ENCODE data around the gene PPTC7.

Gene PPTC7

GRCh38 chr12:110538869-110539622 is 44.1 kb downstream of the PPTC7 start:
- no peak overlapping the region for H3K4me2 ChIP-seq (ENCODE audit: insufficient read depth, low read length, poor library complexity, severe bottlenecking)
- no peak overlapping the region for H2BK5ac ChIP-seq (ENCODE audit: low read length)
- H3K27ac ChIP-seq (replicated peaks; ENCODE audit: low read length), result no peak overlapping the region
- WGBS, 2 donors (ENCODE audit: extremely low coverage in 2 of 2, insufficient read length in 2 of 2, insufficient replicate concordance in 1 of 2), result no CpG with 5 or more reads among the region's 5 CpGs
- H2AK5ac ChIP-seq (ENCODE audit: low read depth, low read length), result no peak overlapping the region
- H4K8ac ChIP-seq (ENCODE audit: low read depth, low read length), result no peak overlapping the region
- no peak overlapping the region for H2BK120ac ChIP-seq (ENCODE audit: low read depth, low read length)
- no peak overlapping the region for H4K91ac ChIP-seq (ENCODE audit: low read depth, low read length, poor library complexity)
- H3K14ac ChIP-seq (ENCODE audit: low read length), result no peak overlapping the region
- no peak overlapping the region for H3K4ac ChIP-seq (ENCODE audit: low read length)
- H2BK15ac ChIP-seq (ENCODE audit: low read length), result no peak overlapping the region
- no peaks in the 10 kb centered on the region for H3K27me3 ChIP-seq (ENCODE audit: control insufficient read depth in 3 of 3, insufficient read depth in 3 of 3, low read depth in 1 of 3, low read length in 3 of 3)
- DNase-seq (ENCODE audit: low spot score), result no peak
- no peak overlapping the region for H3K18ac ChIP-seq (ENCODE audit: low read length)
- H3K4me1 ChIP-seq (ENCODE audit: control insufficient read depth in 2 of 2, insufficient read depth in 1 of 2, low read depth in 1 of 2, low read length in 2 of 2), result no peaks in the 10 kb centered on the region
- no peak overlapping the region for H3K4me3 ChIP-seq (ENCODE audit: low read length in 2 of 2)
- no peak overlapping the region for H3K23ac ChIP-seq (ENCODE audit: low read depth, low read length, poor library complexity)
- no peaks in the 10 kb centered on the region for H3K9me3 ChIP-seq (replicated peaks in 1 of 2; ENCODE audit: control insufficient read depth in 2 of 2, insufficient read depth in 1 of 2, low read depth in 1 of 2, low read length in 2 of 2)
- H2AFZ ChIP-seq (ENCODE audit: low read length), result no peak overlapping the region
- peaks cover 9 to 54% of the 10 kb centered on the region in 2 donors for H3K36me3 ChIP-seq (replicated peaks in 1 of 2; ENCODE audit: control insufficient read depth in 2 of 2, insufficient read depth in 2 of 2, low read length in 2 of 2)
- no peaks in the 10 kb centered on the region for H3K79me1 ChIP-seq (ENCODE audit: low read depth, low read length)
- no peak overlapping the region for H3K9ac ChIP-seq (ENCODE audit: low read depth, low read length, poor library complexity)
- H2BK12ac ChIP-seq (ENCODE audit: low read length), result no peak overlapping the region

- Histone ChIP-seq H3K27me3 (ENCODE audit: control insufficient read depth in 3 of 3, insufficient read depth in 3 of 3, low read depth in 1 of 3, low read length in 3 of 3) (no peaks in the 10 kb centered on the region), H3K4ac (ENCODE audit: low read length) (no peak overlapping the region), H3K4me1 (ENCODE audit: control insufficient read depth in 2 of 2, insufficient read depth in 1 of 2, low read depth in 1 of 2, low read length in 2 of 2) (no peaks in the 10 kb centered on the region), H4K91ac (ENCODE audit: low read depth, low read length, poor library complexity) (no peak overlapping the region), H3K36me3 (replicated peaks in 1 of 2; ENCODE audit: control insufficient read depth in 2 of 2, insufficient read depth in 2 of 2, low read length in 2 of 2) (peaks cover 9 to 56% of the 10 kb centered on the region in 2 donors), H2BK5ac (ENCODE audit: low read length) (no peak overlapping the region), H3K14ac (ENCODE audit: low read length) (no peak overlapping the region), H4K8ac (ENCODE audit: low read depth, low read length) (no peak overlapping the region), H2BK12ac (ENCODE audit: low read length) (no peak overlapping the region), H2BK15ac (ENCODE audit: low read length) (no peak overlapping the region), H3K79me1 (ENCODE audit: low read depth, low read length) (no peaks in the 10 kb centered on the region), H3K4me2 (ENCODE audit: insufficient read depth, low read length, poor library complexity, severe bottlenecking) (no peak overlapping the region), H3K9me3 (replicated peaks in 1 of 2; ENCODE audit: control insufficient read depth in 2 of 2, insufficient read depth in 1 of 2, low read depth in 1 of 2, low read length in 2 of 2) (no peaks in the 10 kb centered on the region), H2AK5ac (ENCODE audit: low read depth, low read length) (no peak overlapping the region), H3K23ac (ENCODE audit: low read depth, low read length, poor library complexity) (no peak overlapping the region), H3K9ac (ENCODE audit: low read depth, low read length, poor library complexity) (peak overlapping the region; percentile 50), H3K27ac (replicated peaks; ENCODE audit: low read length) (no peak overlapping the region), H2AFZ (ENCODE audit: low read length) (no peak overlapping the region), H3K18ac (ENCODE audit: low read length) (no peak overlapping the region), H2BK120ac (ENCODE audit: low read depth, low read length) (no peak overlapping the region), H3K4me3 (ENCODE audit: low read length in 2 of 2) (no peak overlapping the region)
- WGBS, 2 donors (ENCODE audit: extremely low coverage in 2 of 2, insufficient read length in 2 of 2, insufficient replicate concordance in 1 of 2), result no CpG with 5 or more reads among the region's 9 CpGs
- no peak for DNase-seq (ENCODE audit: low spot score)
Observed at GRCh38 chr12:110537605-110538409, 45.3 kb downstream of the PPTC7 start.

- Histone ChIP-seq H2BK15ac (ENCODE audit: low read length) (no peak overlapping the region), H3K9ac (ENCODE audit: low read depth, low read length, poor library complexity) (no peak overlapping the region), H3K4ac (ENCODE audit: low read length) (no peak overlapping the region), H3K4me1 (ENCODE audit: control insufficient read depth in 2 of 2, insufficient read depth in 1 of 2, low read depth in 1 of 2, low read length in 2 of 2) (no peaks in the 10 kb centered on the region), H3K4me2 (ENCODE audit: insufficient read depth, low read length, poor library complexity, severe bottlenecking) (no peak overlapping the region), H3K79me1 (ENCODE audit: low read depth, low read length) (no peaks in the 10 kb centered on the region), H2BK5ac (ENCODE audit: low read length) (no peak overlapping the region), H3K23ac (ENCODE audit: low read depth, low read length, poor library complexity) (no peak overlapping the region), H2BK12ac (ENCODE audit: low read length) (no peak overlapping the region), H2AFZ (ENCODE audit: low read length) (no peak overlapping the region), H3K9me3 (replicated peaks in 1 of 2; ENCODE audit: control insufficient read depth in 2 of 2, insufficient read depth in 1 of 2, low read depth in 1 of 2, low read length in 2 of 2) (no peaks in the 10 kb centered on the region), H4K8ac (ENCODE audit: low read depth, low read length) (no peak overlapping the region), H3K14ac (ENCODE audit: low read length) (no peak overlapping the region), H3K36me3 (replicated peaks in 1 of 2; ENCODE audit: control insufficient read depth in 2 of 2, insufficient read depth in 2 of 2, low read length in 2 of 2) (peaks cover 9 to 56% of the 10 kb centered on the region in 2 donors), H2AK5ac (ENCODE audit: low read depth, low read length) (no peak overlapping the region), H3K4me3 (ENCODE audit: low read length in 2 of 2) (no peak overlapping the region), H3K27me3 (ENCODE audit: control insufficient read depth in 3 of 3, insufficient read depth in 3 of 3, low read depth in 1 of 3, low read length in 3 of 3) (no peaks in the 10 kb centered on the region), H2BK120ac (ENCODE audit: low read depth, low read length) (no peak overlapping the region), H4K91ac (ENCODE audit: low read depth, low read length, poor library complexity) (no peak overlapping the region), H3K27ac (replicated peaks; ENCODE audit: low read length) (no peak overlapping the region), H3K18ac (ENCODE audit: low read length) (no peak overlapping the region)
- WGBS, 2 donors (ENCODE audit: extremely low coverage in 2 of 2, insufficient read length in 2 of 2, insufficient replicate concordance in 1 of 2), result no CpG with 5 or more reads among the region's 4 CpGs
- no peak for DNase-seq (ENCODE audit: low spot score)
Observed at GRCh38 chr12:110536834-110537604, 46.1 kb downstream of the PPTC7 start.

GRCh38 chr12:110534811-110535210 is 48.3 kb downstream of the PPTC7 start:
- H3K27ac ChIP-seq (replicated peaks; ENCODE audit: low read length), result no peak overlapping the region

More at GRCh38 chr12:110534811-110535210, 48.3 kb downstream of the PPTC7 start:
- H3K27me3 ChIP-seq (ENCODE audit: control insufficient read depth in 3 of 3, insufficient read depth in 3 of 3, low read depth in 1 of 3, low read length in 3 of 3), result no peaks in the 10 kb centered on the region
- H4K91ac ChIP-seq (ENCODE audit: low read depth, low read length, poor library complexity), result no peak overlapping the region
- H3K4me2 ChIP-seq (ENCODE audit: insufficient read depth, low read length, poor library complexity, severe bottlenecking), result no peak overlapping the region
- H3K4me3 ChIP-seq (ENCODE audit: low read length in 2 of 2), result no peak overlapping the region
- peaks cover 9 to 59% of the 10 kb centered on the region in 2 donors for H3K36me3 ChIP-seq (replicated peaks in 1 of 2; ENCODE audit: control insufficient read depth in 2 of 2, insufficient read depth in 2 of 2, low read length in 2 of 2)
- H2BK120ac ChIP-seq (ENCODE audit: low read depth, low read length), result no peak overlapping the region
- no peaks in the 10 kb centered on the region for H3K79me1 ChIP-seq (ENCODE audit: low read depth, low read length)
- H3K18ac ChIP-seq (ENCODE audit: low read length), result no peak overlapping the region
- no peak overlapping the region for H2AK5ac ChIP-seq (ENCODE audit: low read depth, low read length)
- H2AFZ ChIP-seq (ENCODE audit: low read length), result no peak overlapping the region
- no peaks in the 10 kb centered on the region for H3K4me1 ChIP-seq (ENCODE audit: control insufficient read depth in 2 of 2, insufficient read depth in 1 of 2, low read depth in 1 of 2, low read length in 2 of 2)
- H3K9me3 ChIP-seq (replicated peaks in 1 of 2; ENCODE audit: control insufficient read depth in 2 of 2, insufficient read depth in 1 of 2, low read depth in 1 of 2, low read length in 2 of 2), result no peaks in the 10 kb centered on the region
- no peak overlapping the region for H4K8ac ChIP-seq (ENCODE audit: low read depth, low read length)
- no peak overlapping the region for H3K14ac ChIP-seq (ENCODE audit: low read length)
- WGBS, 2 donors (ENCODE audit: extremely low coverage in 2 of 2, insufficient read length in 2 of 2, insufficient replicate concordance in 1 of 2), result no CpG with 5 or more reads among the region's 6 CpGs
- H2BK15ac ChIP-seq (ENCODE audit: low read length), result no peak overlapping the region
- H3K23ac ChIP-seq (ENCODE audit: low read depth, low read length, poor library complexity), result no peak overlapping the region
- DNase-seq (ENCODE audit: low spot score), result no peak
- H2BK5ac ChIP-seq (ENCODE audit: low read length), result no peak overlapping the region
- no peak overlapping the region for H3K9ac ChIP-seq (ENCODE audit: low read depth, low read length, poor library complexity)
- no peak overlapping the region for H2BK12ac ChIP-seq (ENCODE audit: low read length)
- no peak overlapping the region for H3K4ac ChIP-seq (ENCODE audit: low read length)

Data from neuronal stem cell (in vitro differentiated cells).